HepG2 (cell line): ENCODE measurements around the gene C1orf115. TPM values are rescaled to one million over a fixed set of nuclear protein-coding genes. Genes with fewer than 3 reads are reported as not detected.
A peak's percentile ranks its signal among the peaks of the same experiment; 100 is the strongest.

Experiments
- BRF2 ChIP-seq: sonication (generic); formaldehyde crosslinking; IDR thresholded peaks from 2 replicates; pipeline ENCODE4 v1.8.1; 2022; ENCODE audit warnings: mild to moderate bottlenecking, missing genetic modification reagents
- KDM1A ChIP-seq: IDR thresholded peaks from 2 replicates; pipeline ENCODE4 v1.6.1; 2016; ENCODE audit warnings: missing compliant biosample characterization
- KLF16 ChIP-seq, 2 experiments: sonication (generic) in 1 of 2; formaldehyde crosslinking in 1 of 2; IDR thresholded peaks; 2 replicates each; pipeline versions ENCODE4 v1.6.1 to v1.8.0; 2016 to 2023; ENCODE audit warnings: missing genetic modification reagents in 2 of 2, missing compliant biosample characterization in 1 of 2
- MTF1 ChIP-seq: sonication (generic); formaldehyde crosslinking; IDR thresholded peaks from 2 replicates; pipeline ENCODE4 v1.5.0; 2020; ENCODE audit warnings: missing genetic modification reagents
- NFAT5 ChIP-seq: sonication (generic); formaldehyde crosslinking; IDR thresholded peaks from 2 replicates; pipeline ENCODE4 v1.4.0; 2020; ENCODE audit warnings: missing genetic modification reagents
- NKX3-1 ChIP-seq: sonication (generic); formaldehyde crosslinking; IDR thresholded peaks from 2 replicates; pipeline ENCODE4 v1.5.0; 2020; ENCODE audit warnings: missing genetic modification reagents
- ONECUT2 ChIP-seq: sonication (generic); formaldehyde crosslinking; IDR thresholded peaks from 2 replicates; pipeline ENCODE4 v1.4.0; 2020; ENCODE audit warnings: missing genetic modification reagents
- SSRP1 ChIP-seq: IDR thresholded peaks from 2 replicates; pipeline ENCODE4 v1.6.1; 2016; ENCODE audit warnings: control low read depth
- ZBTB34 ChIP-seq: sonication (generic); formaldehyde crosslinking; IDR thresholded peaks from 2 replicates; pipeline ENCODE4 v1.8.0; 2022; ENCODE audit warnings: mild to moderate bottlenecking, missing genetic modification reagents
- ZBTB7A ChIP-seq: sonication (generic); formaldehyde crosslinking; IDR thresholded peaks from 2 replicates; pipeline ENCODE4 v1.8.0; 2022; ENCODE audit warnings: mild to moderate bottlenecking, missing genetic modification reagents
- ZKSCAN5 ChIP-seq: sonication (generic); formaldehyde crosslinking; IDR thresholded peaks from 2 replicates; pipeline ENCODE4 v1.5.1; 2020; ENCODE audit warnings: mild to moderate bottlenecking, missing genetic modification reagents
- ZKSCAN8 ChIP-seq: IDR thresholded peaks from 2 replicates; pipeline ENCODE4 v1.6.1; 2016; ENCODE audit warnings: borderline replicate concordance, missing genetic modification reagents, missing compliant biosample characterization
- ZNF503 ChIP-seq: sonication (generic); formaldehyde crosslinking; IDR thresholded peaks from 2 replicates; pipeline ENCODE4 v1.4.0; 2020; ENCODE audit warnings: missing genetic modification reagents
- ZNF512 ChIP-seq: sonication (generic); formaldehyde crosslinking; IDR thresholded peaks from 2 replicates; pipeline ENCODE4 v1.4.0; 2020; ENCODE audit warnings: mild to moderate bottlenecking, missing genetic modification reagents
- ZNF572 ChIP-seq: sonication (generic); formaldehyde crosslinking; IDR thresholded peaks from 2 replicates; pipeline ENCODE4 v1.5.1; 2020; ENCODE audit warnings: mild to moderate bottlenecking, missing genetic modification reagents
- ZNF704 ChIP-seq: sonication (generic); formaldehyde crosslinking; IDR thresholded peaks from 2 replicates; pipeline ENCODE4 v1.8.1; 2023; ENCODE audit warnings: mild to moderate bottlenecking, inconsistent platforms, moderate library complexity, missing genetic modification reagents, borderline replicate concordance
- ZNF781 ChIP-seq: sonication (generic); formaldehyde crosslinking; IDR thresholded peaks from 2 replicates; pipeline ENCODE4 v1.5.1; 2020; ENCODE audit warnings: borderline replicate concordance, mild to moderate bottlenecking, missing genetic modification reagents; ENCODE audit errors: not compliant biosample characterization
- polyA plus RNA-seq, 8 experiments: library from polyadenylated mRNA; depleted of rRNA in 3 of 8; stranded (reverse) in 7 of 8; unstranded in 1 of 8; fragments of >200 nt; fragmentation: Illumina TruSeq in 4 of 8; extraction: Trizol in 4 of 8; gene quantifications; 2 replicates each; pipeline versions ENCODE4 v1.2.1 to v1.2.3, GENCODE V29; 2011 to 2016; ENCODE audit warnings: low read depth in 4 of 8, missing spikeins in 1 of 8, mixed read lengths in 1 of 8; ENCODE audit not compliant: insufficient read depth in 1 of 8
- total RNA-seq, 5 experiments: library from RNA; depleted of rRNA; stranded (reverse); fragments of >200 nt; fragmentation: Illumina TruSeq; extraction: Trizol; gene quantifications; 2 replicates each; pipeline ENCODE4 v1.2.3, GENCODE V29; 2016; ENCODE audit warnings: low read depth in 1 of 5

C1orf115 gene
- total and polyA plus RNA-seq, 2 of the 13 experiments (the other 11 are each of a cell fraction or from before 2014, with no cell fraction given), result 25.2 to 85.9 TPM

GRCh38 chr1:220733086-220733601 lies 43.0 kb downstream of the C1orf115 start (continued):
- TF ChIP-seq ZBTB7A (CRISPR knock-in tag) (no peak), KDM1A (no peak), ZNF512 (CRISPR knock-in tag) (no peak), ZBTB34 (CRISPR knock-in tag) (no peak), ZKSCAN5 (CRISPR knock-in tag) (no peak), MTF1 (CRISPR knock-in tag) (no peak), NFAT5 (CRISPR knock-in tag) (no peak), ZKSCAN8 (CRISPR knock-in tag) (no peak), ONECUT2 (no peak), NKX3-1 (CRISPR knock-in tag) (no peak), BRF2 (CRISPR knock-in tag) (no peak), ZNF704 (CRISPR knock-in tag) (no peak), ZNF572 (CRISPR knock-in tag) (no peak), SSRP1 (CRISPR knock-in tag) (no peak), ZNF503 (no peak), KLF16 (CRISPR knock-in tag; IDR thresholded peaks at IDR 0.05) (peak in 1 of 2 experiments; percentile 58; a peak in 1 of 4 replicates), ZNF781 (CRISPR knock-in tag) (no peak)
